HG02642 (cell line): ENCODE measurements around the gene BOK.
"Not testable (repeated sequence)": the region's sequence is repeated elsewhere in the genome, so short reads cannot be mapped to it uniquely, and the experiment has no call there.

Source experiments
- ATAC-seq: cut with Tn5 transposase; IDR thresholded peaks from one replicate; pipeline ENCODE4 v1.9.1; 2021; ENCODE audit warnings: mild to moderate bottlenecking; ENCODE audit not compliant: unreplicated experiment, poor library complexity

BOK gene

GRCh38 chr2:241558532-241559322 lies at the start of gene BOK:
TSS of gene BOK (plus strand) at chr2:241558745. CDS start at chr2:241559484, 739 bp downstream.
- no peak for ATAC-seq

- no peak for ATAC-seq
These were observed 49.3 kb upstream of the BOK start for GRCh38 chr2:241509155-241509784.

GRCh38 chr2:241511091-241511741 lies 47.3 kb upstream of the BOK start:
- no peak for ATAC-seq

- no peak for ATAC-seq
These were observed 44.0 kb upstream of the BOK start for GRCh38 chr2:241514553-241514952.

- ATAC-seq = no peak
These were observed 43.4 kb upstream of the BOK start for GRCh38 chr2:241514986-241515737.

- no peak for ATAC-seq
These were observed 42.0 kb upstream of the BOK start for GRCh38 chr2:241516520-241516965.

- no peak for ATAC-seq
These were observed 41.2 kb upstream of the BOK start for GRCh38 chr2:241517297-241517696.

- ATAC-seq = no peak
These were observed 38.9 kb upstream of the BOK start for GRCh38 chr2:241519669-241520068.

GRCh38 chr2:241522477-241522876 lies 36.1 kb upstream of the BOK start:
- no peak for ATAC-seq

- not testable (repeated sequence) for ATAC-seq
These were observed 32.4 kb upstream of the BOK start for GRCh38 chr2:241525818-241526780.

GRCh38 chr2:241530571-241530970 lies 28.0 kb upstream of the BOK start:
- ATAC-seq = no peak

GRCh38 chr2:241531161-241531722 lies 27.3 kb upstream of the BOK start:
- no peak for ATAC-seq

- ATAC-seq = no peak
These were observed 26.4 kb upstream of the BOK start for GRCh38 chr2:241532168-241532567.

GRCh38 chr2:241532733-241533601 lies 25.6 kb upstream of the BOK start:
- no peak for ATAC-seq

GRCh38 chr2:241534293-241534692 lies 24.3 kb upstream of the BOK start:
- ATAC-seq = no peak

GRCh38 chr2:241534701-241535375 lies 23.7 kb upstream of the BOK start:
- ATAC-seq = no peak

- no peak for ATAC-seq
These were observed 22.5 kb upstream of the BOK start for GRCh38 chr2:241535871-241536655.
